ENCODE results near the gene TNFRSF11A.

The TNFRSF11A gene

GRCh38 chr18:62345909-62346308 is 20.8 kb downstream of the TNFRSF11A start:
- no peak for DNase-seq (ENCODE audit: low spot score)

- DNase-seq (ENCODE audit: low spot score), result no peak
Measured at GRCh38 chr18:62346333-62347088, 21.4 kb downstream of the TNFRSF11A start.

GRCh38 chr18:62347089-62347506 is 22.0 kb downstream of the TNFRSF11A start:
- DNase-seq (ENCODE audit: low spot score), result no peak

DNA sequence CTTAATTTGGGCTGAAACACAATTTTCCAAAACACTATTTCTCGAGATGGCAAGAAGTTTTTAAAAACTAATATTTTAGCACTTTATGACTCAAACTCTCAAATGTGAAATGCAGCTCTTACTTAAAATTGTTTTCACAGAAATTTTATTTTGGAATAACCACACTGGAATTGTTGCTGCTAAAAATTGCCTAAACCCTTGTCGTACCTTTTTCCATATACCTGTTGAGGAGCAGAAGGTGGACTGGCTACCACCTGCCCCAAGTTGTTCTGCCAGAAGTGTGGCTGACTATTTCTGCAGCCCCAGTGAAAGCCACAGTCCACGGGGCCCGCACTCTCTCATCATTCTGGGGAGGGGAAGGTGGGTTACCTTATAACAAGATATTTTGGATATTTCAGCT is 23.4 kb downstream of the TNFRSF11A start:
- DNase-seq (ENCODE audit: low spot score), result no peak

- DNase-seq (ENCODE audit: low spot score), result no peak
Measured at GRCh38 chr18:62353170-62353569, 28.1 kb downstream of the TNFRSF11A start.

DNA sequence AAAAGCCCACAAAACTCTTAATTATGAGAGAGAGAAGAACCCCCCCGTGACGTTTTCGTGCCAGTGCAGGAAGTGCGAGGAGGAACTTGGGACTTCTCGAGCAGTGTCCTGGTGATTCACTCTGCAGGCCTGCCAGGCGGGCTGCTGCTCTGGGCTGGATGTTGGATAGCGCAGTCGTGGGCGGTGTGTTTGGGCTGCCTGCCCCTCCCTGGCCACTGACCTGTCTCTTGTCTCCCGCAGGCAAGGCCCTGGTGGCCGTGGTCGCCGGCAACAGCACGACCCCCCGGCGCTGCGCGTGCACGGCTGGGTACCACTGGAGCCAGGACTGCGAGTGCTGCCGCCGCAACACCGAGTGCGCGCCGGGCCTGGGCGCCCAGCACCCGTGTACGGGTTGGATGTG is 29.0 kb downstream of the TNFRSF11A start:
- no peak for DNase-seq (ENCODE audit: low spot score)

- DNase-seq (ENCODE audit: low spot score), result no peak
Measured at GRCh38 chr18:62357079-62357719, 32.1 kb downstream of the TNFRSF11A start.

GRCh38 chr18:62360805-62361204 is 35.7 kb downstream of the TNFRSF11A start:
- no peak for DNase-seq (ENCODE audit: low spot score)

- DNase-seq (ENCODE audit: low spot score), result no peak
Measured at GRCh38 chr18:62361288-62361687, 36.2 kb downstream of the TNFRSF11A start.

GRCh38 chr18:62364558-62364957 is 39.4 kb downstream of the TNFRSF11A start:
- DNase-seq (ENCODE audit: low spot score), result no peak

- DNase-seq (ENCODE audit: low spot score), result no peak
Measured at GRCh38 chr18:62365420-62365819, 40.3 kb downstream of the TNFRSF11A start.

- DNase-seq (ENCODE audit: low spot score), result no peak
Measured at GRCh38 chr18:62366992-62367391, 41.9 kb downstream of the TNFRSF11A start.

DNA sequence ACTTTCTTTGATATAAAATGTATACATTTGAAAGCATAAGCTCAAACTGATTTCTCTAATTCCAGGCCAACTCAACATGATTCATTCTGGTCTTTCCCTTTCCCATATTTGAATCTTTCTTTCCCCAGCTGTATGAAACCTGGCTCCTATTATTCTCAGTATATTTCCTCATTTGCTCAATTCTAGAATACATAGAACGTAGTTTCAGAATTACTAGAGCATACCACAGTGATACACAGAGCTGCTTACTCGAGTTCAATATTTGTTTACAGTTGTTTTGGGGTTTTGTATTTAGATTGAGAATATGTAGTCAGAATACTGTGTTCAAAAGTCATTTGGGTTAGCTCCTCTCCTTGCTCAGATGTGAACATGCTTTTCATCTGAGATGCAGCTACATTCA is 43.0 kb downstream of the TNFRSF11A start:
- no peak for DNase-seq (ENCODE audit: low spot score)

- no peak for DNase-seq (ENCODE audit: low spot score)
Measured at GRCh38 chr18:62369129-62369644, 44.1 kb downstream of the TNFRSF11A start.

DNA sequence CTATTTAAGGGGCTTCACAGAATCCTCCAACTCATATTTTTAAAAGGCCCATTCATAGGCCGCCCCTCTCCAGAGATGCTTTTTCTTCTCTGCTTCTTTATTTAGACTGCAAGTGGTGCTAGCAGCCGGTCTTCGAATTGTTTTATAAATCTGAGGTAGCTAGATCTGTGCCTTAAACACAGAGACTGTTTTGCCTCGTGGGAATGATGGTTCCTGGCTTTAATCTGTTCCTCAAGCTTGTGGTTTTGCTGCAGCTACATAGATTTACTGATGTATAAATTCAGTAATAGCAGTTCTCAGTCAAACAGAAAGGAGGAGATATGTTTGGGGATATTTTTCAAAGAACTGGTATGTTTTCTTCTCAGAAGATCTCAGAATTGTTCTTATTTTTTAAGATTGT is 45.3 kb downstream of the TNFRSF11A start:
- no peak for DNase-seq (ENCODE audit: low spot score)

GRCh38 chr18:62371436-62371835 is 46.3 kb downstream of the TNFRSF11A start:
- no peak for DNase-seq (ENCODE audit: low spot score)

GRCh38 chr18:62372156-62372555 is 47.0 kb downstream of the TNFRSF11A start:
- DNase-seq (ENCODE audit: low spot score), result no peak

- DNase-seq (ENCODE audit: low spot score), result no peak
Measured at GRCh38 chr18:62372882-62373281, 47.8 kb downstream of the TNFRSF11A start.

DNA sequence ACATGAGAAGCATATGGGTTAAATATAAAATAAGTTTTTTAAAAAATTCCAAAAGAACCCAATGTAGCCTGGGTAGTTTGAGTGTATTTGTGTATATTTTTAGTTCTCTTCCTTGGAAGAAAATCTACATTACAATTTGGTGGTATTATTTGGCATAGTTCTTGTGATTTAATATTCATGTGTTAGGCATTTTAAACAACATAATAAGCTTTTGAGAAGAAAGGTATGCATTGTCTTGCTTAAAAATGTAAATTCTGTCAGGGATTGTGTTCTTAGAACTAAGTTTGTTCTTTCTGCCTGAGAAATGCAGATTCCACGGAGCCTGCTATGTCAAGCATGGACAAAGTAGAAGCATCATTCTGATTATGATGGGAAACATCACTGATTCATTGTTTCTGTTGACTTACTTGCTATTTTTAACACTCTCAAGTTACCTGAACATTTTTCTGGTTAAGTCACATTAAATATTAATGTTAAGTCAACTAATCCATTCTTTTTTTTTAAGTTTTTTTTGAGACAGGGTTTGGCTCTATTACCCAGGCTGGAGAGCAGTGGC is 49.4 kb downstream of the TNFRSF11A start:
- DNase-seq (ENCODE audit: low spot score), result no peak

GRCh38 chr18:62377131-62377807 is 52.2 kb downstream of the TNFRSF11A start:
- DNase-seq (ENCODE audit: low spot score), result no peak

GRCh38 chr18:62379051-62379450 is 53.9 kb downstream of the TNFRSF11A start:
- no peak for DNase-seq (ENCODE audit: low spot score)

DNA sequence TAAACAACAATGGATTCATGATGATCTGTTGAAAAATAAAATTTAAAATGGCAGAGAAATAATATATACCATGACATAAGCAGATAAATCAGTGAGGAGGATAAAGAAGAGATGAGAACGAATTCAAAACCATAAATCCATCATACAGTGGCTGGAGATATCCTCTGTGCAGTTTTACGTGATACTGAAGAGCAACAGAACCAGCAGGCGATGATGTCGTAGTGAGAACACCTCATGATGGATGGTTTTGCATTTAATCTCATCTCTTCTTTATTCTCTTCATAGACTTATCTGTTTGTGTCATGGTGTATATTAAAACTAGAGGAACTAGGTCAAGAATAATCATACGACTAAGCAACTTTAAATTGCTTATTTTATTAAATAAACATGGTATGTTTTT is 56.3 kb downstream of the TNFRSF11A start:
- DNase-seq (ENCODE audit: low spot score), result no peak

DNA sequence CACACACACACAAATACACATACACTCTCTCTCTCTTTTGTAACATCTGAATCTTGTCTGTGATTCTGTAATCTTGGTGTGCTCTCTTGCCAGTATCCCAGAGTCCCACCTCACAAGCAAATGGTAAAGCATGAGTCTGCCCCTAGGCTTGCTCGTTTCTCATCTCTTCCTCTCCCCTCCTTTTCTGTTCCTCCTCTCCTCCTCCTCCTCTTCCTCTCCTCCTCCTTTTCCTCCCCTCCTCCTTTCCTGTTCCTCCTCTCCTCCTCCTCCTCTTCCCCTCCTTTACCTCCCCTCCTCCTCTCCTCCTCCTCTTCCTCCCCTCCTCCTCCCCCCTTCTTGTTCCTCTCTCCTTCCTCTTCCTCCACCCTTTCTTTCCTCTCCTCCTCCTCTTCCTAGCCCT is 59.0 kb downstream of the TNFRSF11A start:
- no peak for DNase-seq (ENCODE audit: low spot score)
